A673 (cell line): ENCODE data around the gene ENPP1. TPM values are rescaled to one million over a fixed set of nuclear protein-coding genes. Genes with fewer than 3 reads are reported as not detected.

Source experiments
- BruUV-seq: library from RNA; stranded (reverse); fragments of 400-500 nt; replicated peaks from 2 replicates; lab custom pipeline; 2021; lab: Mats Ljungman, UMichigan
- CTCF ChIA-PET: fragments of 300-600 bp; sonication (Branson Sonifier 250); formaldehyde crosslinking; loops from one replicate; lab custom pipeline; 2022; ENCODE audit warnings: antibody characterized with exemption; lab: Charles Lee
- POLR2A ChIA-PET: fragments of 300-600 bp; sonication (Branson Sonifier 250); formaldehyde crosslinking; loops from one replicate; lab custom pipeline; 2022; ENCODE audit warnings: antibody characterized with exemption; ENCODE audit not compliant: low non-redundant PET; lab: Charles Lee
- DNase-seq: peaks from one replicate; pipeline ENCODE4 v3.0.0-alpha.2; 2015; ENCODE audit warnings: low spot score
- H3K27ac ChIP-seq: fragments of 200-600 bp; sonication (generic); 2 replicates; pipeline ENCODE4 v1.5.1; 2016; ENCODE audit warnings: mixed run types, low read depth, mild to moderate bottlenecking, mixed read lengths, antibody characterized with exemption, low read length; ENCODE audit not compliant: poor library complexity, severe bottlenecking
- H3K27me3 ChIP-seq: fragments of 200-600 bp; sonication (generic); replicated peaks from 2 replicates; pipeline ENCODE4 v1.6.1; 2017; ENCODE audit warnings: mixed run types, low read depth, mild to moderate bottlenecking, mixed read lengths, antibody characterized with exemption, low read length; ENCODE audit not compliant: insufficient read depth, poor library complexity
- H3K36me3 ChIP-seq: fragments of 200-600 bp; sonication (generic); 2 replicates; pipeline ENCODE4 v1.6.1; 2016; ENCODE audit warnings: mixed run types, mild to moderate bottlenecking, mixed read lengths, antibody characterized with exemption, low read length; ENCODE audit not compliant: insufficient read depth, poor library complexity, severe bottlenecking
- H3K4me1 ChIP-seq: fragments of 200-600 bp; sonication (generic); 2 replicates; pipeline ENCODE4 v1.6.1; 2017; ENCODE audit warnings: mixed run types, mild to moderate bottlenecking, mixed read lengths, antibody characterized with exemption, low read length; ENCODE audit not compliant: insufficient read depth, poor library complexity, severe bottlenecking
- H3K4me3 ChIP-seq: fragments of 200-600 bp; sonication (generic); 2 replicates; pipeline ENCODE4 v1.5.1; 2016; ENCODE audit warnings: low read depth, mixed run types, mild to moderate bottlenecking, mixed read lengths, low read length; ENCODE audit not compliant: poor library complexity, severe bottlenecking
- H3K9me3 ChIP-seq: fragments of 200-600 bp; sonication (generic); 2 replicates; pipeline ENCODE4 v1.6.1; 2016; ENCODE audit warnings: mixed run types, low read depth, mild to moderate bottlenecking, mixed read lengths, antibody characterized with exemption, low read length; ENCODE audit not compliant: poor library complexity, severe bottlenecking
- CTCF ChIP-seq: fragments of 300-800, 200-600 bp; sonication (generic); conservative IDR thresholded peaks from 2 replicates; pipeline ENCODE4 v1.5.1; 2017; ENCODE audit warnings: low read depth, mild to moderate bottlenecking, antibody characterized with exemption, low read length, moderate library complexity, mixed read lengths
- EZH2 ChIP-seq: fragments of 200-600 bp; sonication (generic); IDR thresholded peaks from 2 replicates; pipeline ENCODE4 v1.6.1; 2017; ENCODE audit warnings: borderline replicate concordance, low read depth, mild to moderate bottlenecking, mixed read lengths, antibody characterized with exemption, low read length; ENCODE audit not compliant: poor library complexity, severe bottlenecking
- intact Hi-C: fragments of 100-400 bp; cut with micrococcal nuclease; formaldehyde crosslinking; loops from one replicate; pipeline ENCODE4 v1.10.0; 2022; ENCODE audit not compliant: unreplicated experiment
- total RNA-seq: library from RNA; stranded (reverse); gene quantifications from 2 replicates; pipeline ENCODE4 v1.2.3, GENCODE V29; 2021

Gene ENPP1
- total RNA-seq, 1 experiment from 2014 or later: 19.5 TPM

- no peak overlapping the region for H3K4me3 ChIP-seq
- no peaks in the 10 kb centered on the region for H3K36me3 ChIP-seq
- TF ChIP-seq CTCF: no peak
- TF ChIP-seq EZH2: no peak
- no peaks in the 10 kb centered on the region for H3K4me1 ChIP-seq
- ChIA-PET CTCF (no interaction called here), POLR2A (no interaction called here)
- DNase-seq: no peak
- BruUV-seq: no TSS peak
- H3K27me3 ChIP-seq: no peaks in the 10 kb centered on the region
- no peak overlapping the region for H3K27ac ChIP-seq
- intact Hi-C loops: no loop called here
- no peaks in the 10 kb centered on the region for H3K9me3 ChIP-seq
These were observed 43.4 kb downstream of the ENPP1 start for GRCh38 chr6:131851049-131851769.

GRCh38 chr6:131852200-131852599 is 44.4 kb downstream of the ENPP1 start:
- POLR2A ChIA-PET: no interaction called here
- TF ChIP-seq EZH2 (no peak), CTCF (no peak)
- CTCF ChIA-PET: no interaction called here

GRCh38 chr6:131854803-131855202 is 47.0 kb downstream of the ENPP1 start:
- Histone ChIP-seq H3K4me3 (no peak overlapping the region), H3K9me3 (no peaks in the 10 kb centered on the region), H3K27ac (no peak overlapping the region), H3K4me1 (peaks cover 12% of the 10 kb centered on the region), H3K36me3 (no peaks in the 10 kb centered on the region), H3K27me3 (no peaks in the 10 kb centered on the region)
- ChIA-PET POLR2A (no interaction called here), CTCF (no interaction called here)
- TF ChIP-seq EZH2 (no peak), CTCF (no peak)
- BruUV-seq: no TSS peak
- intact Hi-C loops: no loop called here
- DNase-seq: no peak

More at GRCh38 chr6:131852200-131852599, 44.4 kb downstream of the ENPP1 start:
- Histone ChIP-seq H3K36me3 (no peaks in the 10 kb centered on the region), H3K27ac (no peak overlapping the region), H3K9me3 (no peaks in the 10 kb centered on the region), H3K4me1 (no peaks in the 10 kb centered on the region), H3K4me3 (no peak overlapping the region), H3K27me3 (no peaks in the 10 kb centered on the region)
- BruUV-seq: no TSS peak
- intact Hi-C loops: no loop called here
- no peak for DNase-seq
